DND-41 (cell line): ENCODE data around the gene GNG12.
A peak's percentile ranks its signal among the peaks of the same experiment; 100 is the strongest.

Source experiments
- ATAC-seq: fragments of 200-7000 bp; cut with Tn5 transposase; 3 replicates; pipeline ENCODE4 v1.9.1; 2021; ENCODE audit warnings: low read depth; ENCODE audit not compliant: insufficient read depth
- DNase-seq: peaks from one replicate; pipeline ENCODE4 v3.0.0-alpha.2; 2020
- H2AFZ ChIP-seq: 2 replicates; pipeline ENCODE4 v1.6.0; 2012; ENCODE audit warnings: low read depth, low read length
- H3K27ac ChIP-seq: 2 replicates; pipeline ENCODE4 v1.5.1; 2012; ENCODE audit warnings: low read length, inconsistent platforms
- H3K27me3 ChIP-seq: fragments of 200-600 bp; sonication (generic); 2 replicates; pipeline ENCODE4 v1.6.0; 2012; ENCODE audit warnings: low read length, mild to moderate bottlenecking, inconsistent platforms; ENCODE audit not compliant: insufficient read depth, poor library complexity
- H3K36me3 ChIP-seq: 2 replicates; pipeline ENCODE4 v1.5.1; 2012; ENCODE audit warnings: low read length, inconsistent platforms; ENCODE audit not compliant: insufficient read depth
- H3K4me1 ChIP-seq: 2 replicates; pipeline ENCODE4 v1.5.1; 2012; ENCODE audit warnings: mild to moderate bottlenecking, low read length; ENCODE audit not compliant: insufficient read depth
- H3K4me2 ChIP-seq: 2 replicates; pipeline ENCODE4 v1.6.0; 2012; ENCODE audit warnings: mild to moderate bottlenecking, moderate library complexity, low read length, inconsistent platforms; ENCODE audit not compliant: insufficient read depth
- H3K4me3 ChIP-seq, 2 experiments: fragments of 200-600 bp in 1 of 2; shearing (Covaris generic) in 1 of 2; 2 replicates each; pipeline ENCODE4 v1.5.1; 2012 to 2016; ENCODE audit warnings: inconsistent platforms in 2 of 2, low read length in 2 of 2, mild to moderate bottlenecking in 2 of 2, low read depth in 1 of 2, moderate library complexity in 1 of 2
- H3K79me2 ChIP-seq: 2 replicates; pipeline ENCODE4 v1.6.0; 2012; ENCODE audit warnings: low read length, inconsistent platforms; ENCODE audit not compliant: insufficient read depth
- H3K9ac ChIP-seq: 2 replicates; pipeline ENCODE4 v1.6.0; 2012; ENCODE audit warnings: low read depth, mild to moderate bottlenecking, inconsistent platforms, low read length, moderate library complexity
- H3K9me3 ChIP-seq: 2 replicates; pipeline ENCODE4 v1.5.1; 2012; ENCODE audit warnings: low read length, moderate library complexity, mild to moderate bottlenecking, inconsistent platforms; ENCODE audit not compliant: insufficient read depth, severe bottlenecking
- H4K20me1 ChIP-seq: 2 replicates; pipeline ENCODE4 v1.6.0; 2012; ENCODE audit warnings: low read length; ENCODE audit not compliant: insufficient read depth
- CTCF ChIP-seq: IDR thresholded peaks from 2 replicates; pipeline ENCODE4 v1.5.1; 2012; ENCODE audit warnings: borderline replicate concordance, low read length, moderate library complexity, mild to moderate bottlenecking; ENCODE audit not compliant: poor library complexity, severe bottlenecking; ENCODE audit errors: extremely low read depth
- EZH2 ChIP-seq: IDR thresholded peaks from 3 replicates; pipeline ENCODE4 v1.6.1; 2012; ENCODE audit warnings: borderline replicate concordance, low read depth, mild to moderate bottlenecking, moderate library complexity, low read length, inconsistent platforms; ENCODE audit not compliant: severe bottlenecking

Gene GNG12

GRCh38 chr1:67689267-67690017 is 143.8 kb downstream of the GNG12 start:
- Histone ChIP-seq H3K4me2 (no peak overlapping the region), H3K27ac (no peak overlapping the region), H3K36me3 (peaks cover 45% of the 10 kb centered on the region), H2AFZ (no peak overlapping the region), H4K20me1 (peaks cover 29% of the 10 kb centered on the region), H3K9me3 (no peaks in the 10 kb centered on the region), H3K4me3 (no peak overlapping the region), H3K4me1 (peaks cover 20% of the 10 kb centered on the region), H3K27me3 (no peaks in the 10 kb centered on the region), H3K79me2 (peaks cover 27% of the 10 kb centered on the region), H3K9ac (no peak overlapping the region)
- ATAC-seq (no peak), DNase-seq (no peak)
- TF ChIP-seq CTCF (no peak), EZH2 (no peak)

GRCh38 chr1:67688526-67689219 is 144.6 kb downstream of the GNG12 start:
- DNase-seq (no peak), ATAC-seq (no peak)
- H3K4me1 ChIP-seq, result peaks cover 25% of the 10 kb centered on the region
- no peak overlapping the region for H3K27ac ChIP-seq
- no peak overlapping the region for H2AFZ ChIP-seq
- H3K9me3 ChIP-seq, result no peaks in the 10 kb centered on the region
- peak overlapping the region; percentile 14; the same call in 1 of the 2 replicates for H3K4me2 ChIP-seq
- peaks cover 45% of the 10 kb centered on the region for H3K36me3 ChIP-seq
- H3K4me3 ChIP-seq, result no peak overlapping the region
- no peaks in the 10 kb centered on the region for H3K27me3 ChIP-seq
- TF ChIP-seq CTCF (no peak), EZH2 (no peak)
- H3K9ac ChIP-seq, result no peak overlapping the region
- H3K79me2 ChIP-seq, result peaks cover 27% of the 10 kb centered on the region
- H4K20me1 ChIP-seq, result peaks cover 29% of the 10 kb centered on the region

- H3K9ac ChIP-seq, result no peak overlapping the region
- DNase-seq, result no peak
Observed at GRCh38 chr1:67687649-67688048, 145.6 kb downstream of the GNG12 start.

DNA sequence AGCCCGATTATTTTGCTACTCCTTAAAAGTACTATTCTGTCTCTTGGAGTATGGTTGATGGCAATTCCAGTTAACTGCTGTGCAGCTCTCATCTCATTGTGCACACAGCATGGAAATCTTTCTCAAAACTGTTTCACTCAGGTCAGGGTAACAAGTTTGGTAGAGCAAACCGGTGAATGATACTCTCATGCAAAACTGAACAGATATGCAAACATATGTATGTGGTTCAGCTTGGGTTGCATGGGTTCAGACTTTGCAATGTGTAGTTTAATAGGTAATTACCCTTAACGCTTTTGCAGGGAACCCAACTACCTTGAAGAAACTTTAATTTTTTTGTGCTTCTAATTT is 146.1 kb downstream of the GNG12 start:
- peak overlapping the region; percentile 88 for H3K27ac ChIP-seq
- peaks cover 45% of the 10 kb centered on the region for H3K36me3 ChIP-seq
- peaks cover 27% of the 10 kb centered on the region for H3K79me2 ChIP-seq
- H4K20me1 ChIP-seq, result peaks cover 29% of the 10 kb centered on the region
- H3K27me3 ChIP-seq, result no peaks in the 10 kb centered on the region
- H3K9ac ChIP-seq, result peak overlapping the region; percentile 93
- ATAC-seq (no peak), DNase-seq (no peak)
- H3K4me2 ChIP-seq, result peak overlapping the region; percentile 70
- H3K4me3 ChIP-seq, result peak overlapping the region; percentile 95 to 99; a peak in 3 of 4 replicates
- no peak overlapping the region for H2AFZ ChIP-seq
- H3K9me3 ChIP-seq, result no peaks in the 10 kb centered on the region
- TF ChIP-seq CTCF, result no peak
- no peak for TF ChIP-seq EZH2
- peaks cover 25% of the 10 kb centered on the region for H3K4me1 ChIP-seq

More at GRCh38 chr1:67687649-67688048, 145.6 kb downstream of the GNG12 start:
- Histone ChIP-seq H3K9me3 (no peaks in the 10 kb centered on the region), H3K79me2 (peaks cover 27% of the 10 kb centered on the region), H3K36me3 (peaks cover 45% of the 10 kb centered on the region), H3K27ac (no peak overlapping the region), H3K4me3 (no peak overlapping the region), H2AFZ (no peak overlapping the region), H3K4me2 (peak overlapping the region; percentile 70), H3K27me3 (no peaks in the 10 kb centered on the region), H4K20me1 (peaks cover 29% of the 10 kb centered on the region), H3K4me1 (peaks cover 25% of the 10 kb centered on the region)
- ATAC-seq, result no peak
- TF ChIP-seq EZH2, result no peak
